NCI-H2081 (cell line): ENCODE results near the gene ARID1B.
A peak's percentile ranks its signal among the peaks of the same experiment; 100 is the strongest.

Source experiments
- DNase-seq, 2 experiments: peaks; one replicate each; lab custom pipeline; 2025; lab: John Stamatoyannopoulos, UW

Gene ARID1B

GRCh38 chr6:156825475-156825874 is 48.3 kb downstream of the ARID1B start:
- no peak for DNase-seq

- no peak for DNase-seq
Observed at GRCh38 chr6:156826290-156826955, 49.2 kb downstream of the ARID1B start.

GRCh38 chr6:156827382-156827781 is 50.2 kb downstream of the ARID1B start:
- DNase-seq: no peak

GRCh38 chr6:156828280-156828703 is 51.1 kb downstream of the ARID1B start:
- no peak for DNase-seq

GRCh38 chr6:156830126-156830525 is 52.9 kb downstream of the ARID1B start:
- no peak for DNase-seq

GRCh38 chr6:156832231-156832647 is 55.1 kb downstream of the ARID1B start:
- peak; percentile 47 to 82 for DNase-seq

- DNase-seq: no peak
Observed at GRCh38 chr6:156832669-156833068, 55.5 kb downstream of the ARID1B start.

GRCh38 chr6:156833755-156834154 is 56.6 kb downstream of the ARID1B start:
- peak in 1 of 2 experiments; percentile 67 for DNase-seq

- no peak for DNase-seq
Observed at GRCh38 chr6:156839129-156839528, 62.0 kb downstream of the ARID1B start.

- DNase-seq: no peak
Observed at GRCh38 chr6:156839591-156840001, 62.4 kb downstream of the ARID1B start.

GRCh38 chr6:156840136-156840535 is 63.0 kb downstream of the ARID1B start:
- DNase-seq: no peak

GRCh38 chr6:156840606-156841005 is 63.4 kb downstream of the ARID1B start:
- DNase-seq: no peak

GRCh38 chr6:156841508-156841907 is 64.3 kb downstream of the ARID1B start:
- no peak for DNase-seq

GRCh38 chr6:156842598-156843250 is 65.5 kb downstream of the ARID1B start:
- no peak for DNase-seq

GRCh38 chr6:156844089-156844488 is 66.9 kb downstream of the ARID1B start:
- no peak for DNase-seq

GRCh38 chr6:156845454-156846155 is 68.4 kb downstream of the ARID1B start:
- no peak for DNase-seq

- DNase-seq: no peak
Observed at GRCh38 chr6:156846845-156847599, 69.8 kb downstream of the ARID1B start.

GRCh38 chr6:156848123-156848522 is 70.9 kb downstream of the ARID1B start:
- DNase-seq: no peak

GRCh38 chr6:156848533-156848932 is 71.4 kb downstream of the ARID1B start:
- DNase-seq: peak; percentile 24 to 43

GRCh38 chr6:156849806-156850205 is 72.6 kb downstream of the ARID1B start:
- DNase-seq: no peak

- no peak for DNase-seq
Observed at GRCh38 chr6:156850353-156850752, 73.2 kb downstream of the ARID1B start.

- no peak for DNase-seq
Observed at GRCh38 chr6:156851454-156851921, 74.3 kb downstream of the ARID1B start.
